Activated B cell treated with CpG ODN at 0.5 μM for 24 hours (primary cell): ENCODE results near the gene ZNF506. TPM values are rescaled to one million over a fixed set of nuclear protein-coding genes. Genes with fewer than 3 reads are reported as not detected.

Source experiments
- ATAC-seq: fragments of 200-7000 bp; cut with Tn5 transposase; one replicate; pipeline ENCODE4 v1.10.0; 2021; ENCODE audit warnings: low read depth, mild to moderate bottlenecking, moderate library complexity
- CTCF ChIA-PET: fragments of 350-600 bp; sonication (Branson Sonifier 250); formaldehyde crosslinking; loops from one replicate; lab custom pipeline; 2021; ENCODE audit warnings: antibody characterized with exemption; lab: Charles Lee
- POLR2A ChIA-PET: fragments of 350-600 bp; sonication (Branson Sonifier 250); formaldehyde crosslinking; loops from one replicate; lab custom pipeline; 2021; ENCODE audit warnings: antibody characterized with exemption; lab: Charles Lee
- DNase-seq: peaks from one replicate; pipeline ENCODE4 v3.0.0; 2022
- H3K27ac Mint-ChIP-seq: one replicate; pipeline ENCODE4 v1.8.0; 2020; ENCODE audit warnings: mixed read lengths
- H3K27me3 Mint-ChIP-seq: one replicate; pipeline ENCODE4 v1.8.0; 2021; ENCODE audit warnings: mixed read lengths
- H3K36me3 Mint-ChIP-seq: one replicate; pipeline ENCODE4 v1.8.0; 2021; ENCODE audit warnings: low read depth, mixed read lengths
- H3K4me1 Mint-ChIP-seq: one replicate; pipeline ENCODE4 v1.8.0; 2021; ENCODE audit warnings: mixed read lengths
- H3K4me3 Mint-ChIP-seq: one replicate; pipeline ENCODE4 v1.8.0; 2020; ENCODE audit warnings: mild to moderate bottlenecking, mixed read lengths
- H3K9me3 Mint-ChIP-seq: one replicate; pipeline ENCODE4 v1.8.0; 2020; ENCODE audit warnings: mixed read lengths
- CTCF ChIP-seq: fragments of 200-600 bp; IDR thresholded peaks from one replicate; pipeline ENCODE4 v1.8.0; 2022; ENCODE audit warnings: antibody characterized with exemption, mild to moderate bottlenecking
- intact Hi-C: fragments of 100-400 bp; cut with micrococcal nuclease; formaldehyde crosslinking; loops from one replicate; pipeline ENCODE4 v1.15.1; 2024
- total RNA-seq: library from RNA; stranded (reverse); gene quantifications from 2 replicates; pipeline ENCODE4 v1.2.3, GENCODE V29; 2022

ZNF506 gene
- total RNA-seq, 1 donor from 2014 or later = 78.6 TPM

DNA sequence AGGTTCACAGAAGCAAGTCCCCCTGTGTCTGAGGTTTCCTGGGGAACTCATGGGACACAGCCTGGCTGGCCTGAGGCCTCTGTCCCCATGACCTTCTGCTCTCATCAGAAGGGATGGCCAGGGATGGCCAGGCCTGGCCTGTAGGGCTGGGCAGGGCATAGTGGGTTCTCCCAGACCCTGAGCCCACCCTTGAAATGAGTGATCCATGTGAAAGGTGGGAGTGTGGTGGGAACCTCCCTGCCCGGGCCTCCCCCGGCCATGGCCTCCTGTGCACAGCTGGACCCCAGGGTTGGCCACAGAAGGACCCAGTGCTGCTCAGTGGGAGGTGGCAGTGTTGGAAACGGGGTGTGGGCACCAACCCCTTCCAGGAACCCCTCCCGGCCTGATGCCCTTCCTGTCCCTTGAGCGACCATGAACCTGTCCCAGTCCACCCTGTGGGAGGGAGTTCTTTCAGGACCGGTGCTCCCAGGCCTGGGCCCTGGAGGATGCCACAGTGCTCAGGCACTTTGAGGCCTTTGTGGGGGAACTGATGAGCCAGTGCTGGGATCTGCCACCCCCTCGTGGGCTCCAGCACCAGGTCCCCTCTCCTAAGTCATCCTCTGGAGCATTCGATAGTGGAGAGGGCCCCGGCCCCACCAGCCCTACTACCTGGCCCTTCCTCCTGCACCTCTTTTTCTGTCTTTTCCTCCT, 73.2 kb downstream of the ZNF506 start:
- intact Hi-C loops = no loop called here

GRCh38 chr19:19747357-19748220, 74.0 kb downstream of the ZNF506 start:
- POLR2A ChIA-PET = interaction anchor here (0.5 kb wide), 1 partner anchor 132 kb away, joined by 3 read pairs; no protein-coding TSS in a partner anchor
- DNase-seq (no peak), ATAC-seq (no peak)
- H3K4me3 Mint-ChIP-seq = no peak overlapping the region
- intact Hi-C loops = no loop called here
- no peak for TF ChIP-seq CTCF
- H3K4me1 Mint-ChIP-seq = no peaks in the 10 kb centered on the region
- no peaks in the 10 kb centered on the region for H3K9me3 Mint-ChIP-seq
- CTCF ChIA-PET = no interaction called here
- no peak overlapping the region for H3K27ac Mint-ChIP-seq
- H3K27me3 Mint-ChIP-seq = no peaks in the 10 kb centered on the region
- no peaks in the 10 kb centered on the region for H3K36me3 Mint-ChIP-seq

More for the DNA sequence above, 73.2 kb downstream of the ZNF506 start:
- no peak for TF ChIP-seq CTCF
- Mint-ChIP-seq H3K27me3 (no peaks in the 10 kb centered on the region), H3K4me3 (no peak overlapping the region), H3K36me3 (no peaks in the 10 kb centered on the region), H3K27ac (no peak overlapping the region), H3K9me3 (no peaks in the 10 kb centered on the region), H3K4me1 (no peaks in the 10 kb centered on the region)
- ChIA-PET CTCF (no interaction called here), POLR2A (no interaction called here)
- ATAC-seq (no peak), DNase-seq (no peak)

DNA sequence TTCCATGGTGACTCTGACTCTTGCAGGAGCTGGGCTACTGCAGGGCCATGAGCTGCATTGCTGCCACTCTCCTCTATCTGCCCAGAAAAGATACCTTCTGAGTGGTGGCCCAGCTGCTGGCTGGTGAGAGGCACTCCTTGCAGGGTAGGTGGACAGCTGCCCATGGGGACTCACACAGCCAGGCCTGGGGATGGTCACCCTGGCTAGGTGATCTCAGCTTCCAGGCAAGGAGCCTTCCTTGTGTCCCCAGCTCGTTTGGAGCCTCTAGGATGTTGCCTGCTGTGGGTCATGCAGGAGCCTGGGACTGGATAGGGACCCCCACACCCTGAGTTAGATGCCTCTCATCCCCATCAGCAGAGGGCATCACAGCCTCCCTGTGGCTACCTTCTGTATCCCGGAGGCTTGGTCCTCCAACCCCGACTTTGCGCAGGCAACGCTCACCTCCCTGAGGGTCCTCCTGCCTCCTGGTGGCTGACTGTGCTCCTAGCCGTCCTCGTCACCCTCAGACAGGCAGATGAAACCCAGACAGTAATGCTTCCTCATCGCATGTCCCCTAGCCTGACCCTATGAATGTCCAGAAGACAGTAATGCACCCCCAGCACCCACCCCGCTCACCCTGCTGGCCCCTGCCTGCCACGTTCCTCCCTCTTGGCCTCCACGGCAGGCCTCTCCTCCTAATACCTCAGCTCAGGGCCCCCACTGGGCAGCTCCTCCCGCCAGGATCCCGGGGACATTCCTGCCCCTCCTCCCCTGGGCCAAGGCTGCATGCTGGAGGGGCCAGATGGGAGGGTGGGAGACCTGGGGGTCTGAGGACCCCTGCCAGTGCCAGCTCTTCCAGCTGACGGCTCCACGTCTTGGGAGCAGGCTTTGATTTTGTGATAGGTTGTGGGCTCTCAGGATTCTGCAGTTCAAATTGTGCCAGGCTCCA, 75.0 kb downstream of the ZNF506 start:
- Mint-ChIP-seq H3K4me3 (no peak overlapping the region), H3K27ac (no peak overlapping the region), H3K4me1 (no peaks in the 10 kb centered on the region), H3K9me3 (no peaks in the 10 kb centered on the region), H3K27me3 (no peaks in the 10 kb centered on the region), H3K36me3 (no peaks in the 10 kb centered on the region)
- DNase-seq (no peak), ATAC-seq (no peak)
- TF ChIP-seq CTCF = no peak
- intact Hi-C loops = no loop called here
- ChIA-PET CTCF (no interaction called here), POLR2A (interaction anchor here (0.6 to 1.1 kb wide), 2 partner anchors 13 to 15 kb away, joined by 3 to 5 read pairs; partner anchors contain the start of gene ZNF14)

GRCh38 chr19:19745496-19746285, 75.9 kb downstream of the ZNF506 start:
- intact Hi-C loops = no loop called here
- DNase-seq (no peak), ATAC-seq (peak; percentile 28)
- Mint-ChIP-seq H3K27ac (no peak overlapping the region), H3K27me3 (no peaks in the 10 kb centered on the region), H3K36me3 (no peaks in the 10 kb centered on the region), H3K9me3 (no peaks in the 10 kb centered on the region), H3K4me3 (no peak overlapping the region), H3K4me1 (no peaks in the 10 kb centered on the region)
- ChIA-PET CTCF (no interaction called here), POLR2A (interaction anchor here (0.6 to 1.1 kb wide), 2 partner anchors 13 to 16 kb away, joined by 3 to 5 read pairs; partner anchors contain the start of gene ZNF14)
- TF ChIP-seq CTCF = no peak
